Left hindlimb (tissue), 1 donor: ENCODE data around the gene CD1D.
"Not testable (repeated sequence)": the region's sequence is repeated elsewhere in the genome, so short reads cannot be mapped to it uniquely, and the experiment has no call there.

ENCODE experiments used
- DNase-seq: peaks from one replicate; pipeline ENCODE4 v3.0.0-alpha.2; 2018

The CD1D gene

GRCh38 chr1:158180741-158181576 lies at the start of gene CD1D:
Gene CD1D, plus strand, starts transcription at chr1:158180895. Its CDS starts 207 bp downstream, at chr1:158181102.
- peak; percentile 52 for DNase-seq

DNA sequence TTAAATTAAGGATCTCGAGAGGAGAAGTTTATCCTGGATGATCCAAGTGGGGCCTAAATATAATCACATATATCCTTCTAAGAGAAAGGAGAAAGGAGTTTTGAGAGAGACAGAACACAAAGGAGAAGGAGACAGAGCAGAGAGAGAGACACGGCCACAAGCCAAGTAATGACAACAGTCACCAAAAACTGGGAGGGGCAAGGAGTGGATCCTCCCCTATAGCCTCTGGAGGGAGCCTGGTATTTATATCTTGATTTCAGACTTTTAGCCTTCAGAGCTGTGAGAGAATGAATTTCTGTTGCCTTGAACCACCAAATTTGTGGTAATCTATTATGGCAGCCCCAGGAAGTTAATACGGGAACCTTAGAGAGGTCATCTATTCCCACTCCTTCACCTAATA lies 49.5 kb upstream of the CD1D start:
- no peak for DNase-seq

- DNase-seq, result no peak
Observed at GRCh38 chr1:158140764-158141192, 39.9 kb upstream of the CD1D start.

DNA sequence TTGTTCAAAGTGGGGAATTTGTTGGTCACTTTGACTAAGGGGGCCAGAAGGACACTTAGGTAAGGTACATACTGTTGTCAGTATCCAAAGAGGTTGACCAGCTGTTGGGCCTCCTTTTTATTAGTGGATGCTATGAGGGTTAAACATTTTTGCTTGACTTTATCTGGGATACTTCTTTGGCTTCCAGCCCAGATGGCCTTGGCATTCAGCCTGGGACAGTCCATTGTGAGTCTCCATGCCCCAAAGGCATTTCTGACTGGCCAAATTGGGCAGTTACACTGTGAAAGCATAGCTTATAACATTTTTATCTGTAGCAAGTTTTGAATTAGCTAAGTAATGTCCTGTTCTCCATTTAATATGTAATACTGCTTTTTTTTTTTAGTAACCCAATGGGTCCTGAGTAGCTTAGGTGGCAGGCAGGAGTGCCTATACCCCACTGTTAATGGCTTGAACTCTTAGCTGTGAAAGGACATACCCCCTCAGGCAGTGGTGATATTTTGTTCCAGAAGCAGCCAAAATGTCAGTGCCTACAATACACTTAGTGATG lies 35.4 kb upstream of the CD1D start:
- peak; percentile 36 for DNase-seq

GRCh38 chr1:158146165-158146564 lies 34.5 kb upstream of the CD1D start:
- DNase-seq, result no peak

DNA sequence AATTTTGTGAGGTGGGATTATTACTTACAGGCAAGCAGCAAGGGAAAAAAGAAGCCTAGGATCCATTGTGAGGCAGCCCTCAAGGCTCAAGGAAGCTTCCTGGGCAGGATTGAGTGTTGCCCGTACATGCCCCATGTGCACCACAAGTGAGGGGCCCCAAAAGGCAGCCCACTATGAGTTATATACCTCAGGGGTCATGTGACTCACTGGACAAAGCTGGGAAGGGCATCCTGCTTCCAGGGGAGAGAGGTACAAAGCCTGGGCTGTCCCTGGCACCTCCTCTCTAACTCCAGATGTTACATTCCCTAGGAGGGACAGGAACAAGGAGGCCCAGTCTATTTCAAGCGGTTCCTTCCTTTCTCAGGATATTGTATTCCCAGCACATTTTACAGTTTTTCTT lies 34.0 kb upstream of the CD1D start:
- no peak for DNase-seq

GRCh38 chr1:158147401-158147800 lies 33.3 kb upstream of the CD1D start:
- no peak for DNase-seq

DNA sequence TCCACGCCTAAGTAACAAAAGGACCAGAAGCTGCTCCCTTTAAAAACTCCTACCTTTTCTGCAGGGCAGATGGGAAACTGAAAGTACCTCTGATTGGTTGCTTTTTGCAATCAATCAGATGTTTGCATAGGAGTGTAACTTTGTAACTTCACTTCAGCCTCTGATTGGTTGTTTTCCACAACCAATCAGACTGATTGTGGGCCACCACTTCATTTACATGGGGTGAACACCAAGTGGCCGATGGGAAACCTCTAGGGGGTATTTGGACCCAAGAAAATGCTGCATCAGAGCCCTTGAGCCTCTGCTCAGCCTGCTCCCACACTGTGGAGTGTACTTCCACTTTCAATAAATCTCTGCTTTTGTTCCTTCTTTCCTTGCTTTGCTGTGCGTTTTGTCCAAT lies 32.8 kb upstream of the CD1D start:
- DNase-seq, result no peak

- DNase-seq, result no peak
Observed at GRCh38 chr1:158148468-158148867, 32.2 kb upstream of the CD1D start.

- peak; percentile 47 for DNase-seq
Observed at GRCh38 chr1:158149175-158149574, 31.5 kb upstream of the CD1D start.

DNA sequence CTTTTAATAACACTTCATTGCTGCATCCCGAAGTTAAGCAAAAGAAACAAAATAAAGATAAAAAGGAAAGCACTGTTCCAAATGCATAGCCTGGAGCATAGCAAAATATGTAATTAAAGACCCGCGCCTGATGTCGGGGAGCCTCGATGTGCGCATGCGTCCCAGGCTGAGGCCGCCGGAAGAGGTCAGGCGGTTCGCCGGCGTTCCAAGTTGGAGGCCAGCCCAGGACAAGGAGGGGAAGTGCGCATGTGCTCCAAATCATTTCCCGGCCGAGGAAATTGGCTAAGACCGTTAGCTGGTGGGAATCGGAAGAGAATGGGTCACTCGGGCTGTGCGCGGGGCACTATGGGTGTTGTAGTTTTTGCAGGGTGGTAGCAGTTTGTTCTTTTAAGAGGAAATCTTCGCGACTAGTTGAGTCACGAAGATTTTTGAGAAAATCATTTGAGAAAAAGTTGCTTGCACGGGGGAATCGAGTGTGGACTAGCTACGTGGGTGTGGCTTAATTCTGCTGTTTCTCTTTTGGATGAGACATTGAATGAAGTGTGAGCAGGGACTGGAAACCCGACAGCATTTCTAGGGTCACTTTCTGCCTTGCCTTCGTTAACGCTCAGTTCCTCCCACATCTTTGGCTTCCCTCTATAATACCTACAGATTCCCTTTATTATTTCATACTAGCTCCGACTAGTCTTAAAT lies 31.0 kb upstream of the CD1D start:
- DNase-seq, result peak; percentile 97

DNA sequence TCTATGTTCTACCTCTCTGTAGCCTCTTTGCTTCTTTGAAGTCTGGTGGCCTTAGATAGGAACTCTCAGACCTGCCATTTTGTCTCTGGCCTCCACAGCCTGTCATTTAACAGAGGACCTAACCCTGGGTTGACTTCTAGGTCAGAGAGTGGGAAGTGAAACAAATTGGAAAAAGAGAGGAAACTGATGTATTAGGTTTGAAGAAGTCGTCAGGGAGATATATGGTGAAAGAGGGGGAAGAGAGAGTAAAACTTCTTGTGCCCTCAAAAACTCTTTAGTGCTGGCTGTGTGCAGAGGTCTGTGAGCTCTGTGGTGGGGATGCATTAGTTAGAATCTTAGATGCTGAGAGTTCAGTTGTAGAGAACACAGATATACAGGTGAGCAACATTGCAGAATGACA lies 30.2 kb upstream of the CD1D start:
- no peak for DNase-seq

DNA sequence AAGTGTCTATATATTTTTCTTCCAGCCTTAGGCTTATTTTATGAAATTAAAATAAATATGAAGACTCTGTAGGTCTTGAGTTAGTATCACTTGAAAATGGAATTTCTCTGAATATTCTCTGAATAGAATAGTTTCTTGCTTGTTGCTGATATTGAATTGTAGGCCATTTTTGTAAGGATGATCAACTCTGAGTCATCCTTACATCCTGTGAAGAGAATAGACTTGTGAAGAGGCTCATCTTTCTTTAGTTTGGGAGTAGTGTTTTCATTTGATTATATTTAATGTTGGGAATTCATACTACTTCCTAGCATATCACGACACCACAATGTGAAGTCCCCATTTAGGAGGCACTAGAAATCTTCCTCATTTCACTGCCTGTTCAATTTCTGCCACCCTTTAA lies 27.5 kb upstream of the CD1D start:
- DNase-seq, result no peak

- DNase-seq, result no peak
Observed at GRCh38 chr1:158153746-158154444, 26.8 kb upstream of the CD1D start.

GRCh38 chr1:158154501-158154900 lies 26.2 kb upstream of the CD1D start:
- no peak for DNase-seq

DNA sequence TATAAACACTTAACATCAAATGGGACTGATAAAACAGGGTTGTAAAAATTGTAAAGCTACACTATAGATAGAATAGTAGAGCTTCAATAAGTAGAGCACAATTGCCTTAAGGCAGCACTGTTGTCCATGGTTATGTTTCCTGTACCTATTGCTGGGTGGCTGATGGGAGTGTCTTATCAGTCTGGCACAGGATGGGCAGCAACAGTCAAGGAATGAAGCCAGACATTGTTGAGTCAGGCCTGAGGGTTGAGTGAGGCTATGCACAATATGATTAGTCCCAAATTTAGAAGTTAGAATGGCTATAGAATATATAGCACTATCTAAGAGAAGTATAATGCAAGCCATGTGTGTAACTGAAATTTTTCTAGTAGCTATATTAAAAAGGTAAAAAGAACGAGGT lies 25.0 kb upstream of the CD1D start:
- DNase-seq, result no peak

DNA sequence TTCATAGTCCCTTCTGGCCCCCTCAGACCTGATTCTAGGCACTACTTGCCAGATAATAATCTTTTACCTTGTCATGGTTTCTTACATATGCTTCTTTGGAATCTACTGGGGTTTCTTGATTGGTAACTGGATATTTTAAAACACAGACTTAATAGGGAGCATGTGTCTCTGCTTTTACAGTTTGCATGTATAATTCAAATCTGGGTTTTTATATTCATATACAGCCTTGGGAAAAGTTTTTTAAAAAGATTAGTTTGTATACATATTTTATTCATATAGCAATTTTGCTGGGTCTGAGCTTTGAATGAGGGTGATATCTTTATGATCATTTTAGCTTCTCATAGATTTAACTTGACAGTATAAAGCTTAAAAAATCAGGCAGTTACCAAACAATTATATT lies 21.1 kb upstream of the CD1D start:
- DNase-seq, result no peak

GRCh38 chr1:158161446-158161845 lies 19.2 kb upstream of the CD1D start:
- DNase-seq, result no peak

- no peak for DNase-seq
Observed at GRCh38 chr1:158163000-158163947, 17.4 kb upstream of the CD1D start.

DNA sequence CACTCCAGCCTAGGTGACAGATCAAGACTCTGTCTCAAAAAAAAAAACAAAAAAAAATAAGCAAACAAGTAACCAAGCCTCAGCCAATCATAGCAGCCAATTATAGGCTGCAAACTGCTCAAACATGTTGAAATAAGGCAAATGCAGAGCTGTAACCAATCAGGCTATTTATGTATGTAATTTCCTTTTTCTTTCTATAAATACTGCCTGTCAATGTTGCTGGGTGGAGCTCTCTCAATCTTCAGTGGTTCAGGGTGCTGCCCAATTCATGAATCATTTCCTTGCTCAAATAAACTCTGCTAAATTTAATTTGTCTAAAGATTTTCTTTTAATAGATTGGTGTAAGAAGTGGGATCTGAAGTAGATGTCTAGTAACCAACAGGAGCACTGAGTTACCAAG lies 11.6 kb upstream of the CD1D start:
- DNase-seq, result no peak

DNA sequence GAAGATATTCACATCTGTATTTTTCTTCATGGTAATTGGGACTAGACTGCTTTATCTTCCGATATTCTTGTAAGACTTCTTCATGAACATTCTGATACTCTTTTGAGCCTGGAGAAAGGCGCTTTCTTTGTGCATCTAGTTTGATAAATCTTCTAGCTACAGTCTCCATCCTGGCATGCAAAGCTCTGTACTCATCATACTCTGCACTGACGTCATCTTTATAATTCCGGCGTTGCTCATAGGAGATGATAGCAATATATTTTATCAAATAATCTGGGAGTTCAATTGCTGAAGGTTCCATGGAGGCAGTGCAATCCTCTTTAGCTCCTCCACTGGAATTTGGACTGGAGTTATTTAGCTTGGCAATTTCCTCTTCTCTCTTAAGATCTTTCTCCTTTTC lies 4.8 kb upstream of the CD1D start:
- not testable (repeated sequence) for DNase-seq

DNA sequence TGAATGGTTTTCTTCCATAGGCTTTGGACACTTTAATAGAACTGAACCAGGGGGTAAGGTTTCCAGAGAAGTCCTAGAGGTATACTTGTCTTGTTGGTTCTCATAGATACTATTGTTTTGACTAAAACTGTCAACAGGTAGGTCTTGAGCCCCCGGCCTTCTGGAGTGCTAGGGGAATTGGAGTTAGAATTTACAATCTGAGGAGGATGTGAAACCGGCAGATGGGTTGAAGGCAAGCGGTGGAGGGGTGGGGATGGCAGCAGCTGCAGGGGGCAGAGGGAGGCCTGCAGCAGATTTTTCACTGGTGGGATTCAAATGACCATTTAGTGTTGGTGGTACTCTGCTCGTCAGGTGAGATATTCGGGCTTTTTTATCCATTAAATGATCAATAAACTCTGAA lies 4.3 kb upstream of the CD1D start:
- no peak for DNase-seq
